GM20000 (cell line): ENCODE measurements around the gene THOP1.

Source experiments
- DNase-seq: peaks from one replicate; pipeline ENCODE4 v3.0.0; 2012; ENCODE audit warnings: low spot score
- CTCF ChIP-seq: IDR thresholded peaks from 2 replicates; pipeline ENCODE4 v1.5.1; 2012; ENCODE audit warnings: mild to moderate bottlenecking, control low read depth; ENCODE audit errors: extremely low read depth, missing control alignments

The THOP1 gene

GRCh38 chr19:2758601-2759313 lies 26.5 kb upstream of the THOP1 start:
- TF ChIP-seq CTCF, result no peak
- DNase-seq, result no peak

GRCh38 chr19:2759362-2759761 lies 25.9 kb upstream of the THOP1 start:
- DNase-seq, result no peak
- no peak for TF ChIP-seq CTCF

GRCh38 chr19:2759965-2760364 lies 25.3 kb upstream of the THOP1 start:
- TF ChIP-seq CTCF, result no peak
- no peak for DNase-seq

GRCh38 chr19:2761309-2761677 lies 24.0 kb upstream of the THOP1 start:
- no peak for DNase-seq
- no peak for TF ChIP-seq CTCF

- no peak for DNase-seq
- TF ChIP-seq CTCF, result no peak
These were observed 23.2 kb upstream of the THOP1 start for GRCh38 chr19:2761876-2762782.

GRCh38 chr19:2762783-2763496 lies 22.4 kb upstream of the THOP1 start:
- no peak for TF ChIP-seq CTCF
- no peak for DNase-seq

- DNase-seq, result no peak
- TF ChIP-seq CTCF, result no peak
These were observed 21.6 kb upstream of the THOP1 start for GRCh38 chr19:2763687-2764086.
